ENCODE data around the gene CNDP1.

The CNDP1 gene

DNA sequence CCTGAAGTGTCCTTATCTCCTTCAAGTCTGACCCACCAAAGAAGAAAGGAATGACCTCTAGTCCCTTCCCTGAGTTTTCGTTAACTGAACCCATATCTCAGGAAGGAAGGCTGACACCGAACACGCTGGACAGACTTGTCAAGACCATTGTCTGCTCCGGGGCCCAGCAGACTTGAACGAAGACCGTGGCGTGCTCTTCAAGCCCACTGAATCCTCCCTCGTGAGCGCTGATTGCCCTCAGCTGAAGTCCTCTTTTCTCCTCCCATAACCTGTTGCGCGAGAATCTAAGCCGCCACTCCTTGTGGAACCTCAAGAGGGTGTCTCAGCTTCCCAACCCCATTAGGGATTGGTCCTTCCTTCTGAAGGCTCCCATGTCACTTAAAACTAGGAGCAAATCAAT is 634 bp upstream of the CNDP1 start:
- H3K4me3 ChIP-seq (ENCODE audit: low read depth, low read length): no peak overlapping the region
- DNase-seq (ENCODE audit: low read depth): no peak
- no peak for TF ChIP-seq POLR2A (IDR thresholded peaks at IDR 0.05; ENCODE audit: extremely low read depth, insufficient read length)
- TF ChIP-seq, protein P1, sequence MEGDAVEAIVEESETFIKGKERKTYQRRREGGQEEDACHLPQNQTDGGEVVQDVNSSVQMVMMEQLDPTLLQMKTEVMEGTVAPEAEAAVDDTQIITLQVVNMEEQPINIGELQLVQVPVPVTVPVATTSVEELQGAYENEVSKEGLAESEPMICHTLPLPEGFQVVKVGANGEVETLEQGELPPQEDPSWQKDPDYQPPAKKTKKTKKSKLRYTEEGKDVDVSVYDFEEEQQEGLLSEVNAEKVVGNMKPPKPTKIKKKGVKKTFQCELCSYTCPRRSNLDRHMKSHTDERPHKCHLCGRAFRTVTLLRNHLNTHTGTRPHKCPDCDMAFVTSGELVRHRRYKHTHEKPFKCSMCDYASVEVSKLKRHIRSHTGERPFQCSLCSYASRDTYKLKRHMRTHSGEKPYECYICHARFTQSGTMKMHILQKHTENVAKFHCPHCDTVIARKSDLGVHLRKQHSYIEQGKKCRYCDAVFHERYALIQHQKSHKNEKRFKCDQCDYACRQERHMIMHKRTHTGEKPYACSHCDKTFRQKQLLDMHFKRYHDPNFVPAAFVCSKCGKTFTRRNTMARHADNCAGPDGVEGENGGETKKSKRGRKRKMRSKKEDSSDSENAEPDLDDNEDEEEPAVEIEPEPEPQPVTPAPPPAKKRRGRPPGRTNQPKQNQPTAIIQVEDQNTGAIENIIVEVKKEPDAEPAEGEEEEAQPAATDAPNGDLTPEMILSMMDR (IDR thresholded peaks at IDR 0.05; ENCODE audit: low read depth, low read length): no peak
- TF ChIP-seq, protein P2, sequence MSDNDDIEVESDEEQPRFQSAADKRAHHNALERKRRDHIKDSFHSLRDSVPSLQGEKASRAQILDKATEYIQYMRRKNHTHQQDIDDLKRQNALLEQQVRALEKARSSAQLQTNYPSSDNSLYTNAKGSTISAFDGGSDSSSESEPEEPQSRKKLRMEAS (IDR thresholded peaks at IDR 0.05; ENCODE audit: low read depth, low read length): no peak
- TF ChIP-seq MYC (IDR thresholded peaks at IDR 0.05; ENCODE audit: low read depth, low read length): no peak

DNA sequence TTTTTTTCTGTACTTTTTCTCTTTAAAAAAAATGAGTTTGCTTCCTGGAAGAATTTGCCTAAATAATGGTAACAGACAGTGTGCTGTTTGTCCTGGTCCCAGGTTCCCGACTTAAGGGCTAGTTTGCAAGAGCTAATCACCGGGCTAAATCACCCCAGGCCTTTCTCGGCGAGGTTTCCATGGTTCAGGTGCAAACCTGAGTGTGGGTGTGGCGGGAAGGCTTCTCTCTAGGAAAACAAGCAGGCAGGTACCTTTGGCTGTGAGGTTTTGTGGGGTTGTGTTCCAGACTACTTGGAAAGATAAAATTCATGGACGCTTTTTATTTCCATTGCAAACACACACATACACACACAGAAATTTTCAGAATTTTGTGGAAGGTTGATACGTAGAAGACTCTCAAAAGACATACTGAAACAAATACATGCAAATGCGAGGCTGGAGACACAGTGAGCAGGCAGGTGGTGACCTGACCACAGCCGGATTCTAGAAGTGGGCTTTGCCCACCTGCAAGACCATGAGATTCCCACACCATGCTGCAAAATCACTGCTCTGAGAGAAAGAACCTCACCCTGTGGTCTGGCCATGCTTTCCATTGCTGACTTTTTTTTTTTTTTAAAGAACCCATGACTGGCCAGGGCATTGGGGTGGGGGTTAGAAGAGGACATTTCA is 815 bp downstream of the CNDP1 start:
- no peak for TF ChIP-seq POLR2A (IDR thresholded peaks at IDR 0.05; ENCODE audit: extremely low read depth, insufficient read length)
- TF ChIP-seq, protein P2 (IDR thresholded peaks at IDR 0.05; ENCODE audit: low read depth, low read length): no peak
- TF ChIP-seq, protein P1 (IDR thresholded peaks at IDR 0.05; ENCODE audit: low read depth, low read length): no peak
- no peak for TF ChIP-seq MYC (IDR thresholded peaks at IDR 0.05; ENCODE audit: low read depth, low read length)
- DNase-seq (ENCODE audit: low read depth): no peak
- no peak overlapping the region for H3K4me3 ChIP-seq (ENCODE audit: low read depth, low read length)

DNA sequence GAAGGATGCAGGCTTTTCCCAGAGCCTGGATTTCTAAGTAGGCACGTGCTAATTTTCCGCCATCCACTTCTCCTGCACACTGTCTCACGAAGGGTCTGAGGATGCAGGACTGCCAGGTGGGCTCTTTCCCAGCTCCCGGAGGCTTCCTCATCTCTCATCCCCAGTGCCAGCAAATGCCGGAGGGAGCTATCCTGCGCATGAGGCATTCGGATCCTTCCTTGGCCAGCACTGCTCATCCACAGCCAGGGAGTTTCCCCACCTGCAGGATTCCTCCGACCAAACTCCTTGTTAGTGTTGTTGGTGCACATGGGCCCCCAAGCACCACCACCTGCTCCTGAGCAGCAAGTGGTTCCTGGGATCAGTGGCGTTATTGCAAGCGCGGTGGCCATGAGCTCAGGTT is 5.0 kb downstream of the CNDP1 start:
- no peak overlapping the region for H3K4me3 ChIP-seq (ENCODE audit: low read depth, low read length)
- TF ChIP-seq POLR2A (IDR thresholded peaks at IDR 0.05; ENCODE audit: extremely low read depth, insufficient read length) (no peak), MYC (IDR thresholded peaks at IDR 0.05; ENCODE audit: low read depth, low read length) (no peak)
- TF ChIP-seq, protein P1 (IDR thresholded peaks at IDR 0.05; ENCODE audit: low read depth, low read length): no peak
- TF ChIP-seq, protein P2 (IDR thresholded peaks at IDR 0.05; ENCODE audit: low read depth, low read length): no peak
- DNase-seq (ENCODE audit: low read depth): no peak

DNA sequence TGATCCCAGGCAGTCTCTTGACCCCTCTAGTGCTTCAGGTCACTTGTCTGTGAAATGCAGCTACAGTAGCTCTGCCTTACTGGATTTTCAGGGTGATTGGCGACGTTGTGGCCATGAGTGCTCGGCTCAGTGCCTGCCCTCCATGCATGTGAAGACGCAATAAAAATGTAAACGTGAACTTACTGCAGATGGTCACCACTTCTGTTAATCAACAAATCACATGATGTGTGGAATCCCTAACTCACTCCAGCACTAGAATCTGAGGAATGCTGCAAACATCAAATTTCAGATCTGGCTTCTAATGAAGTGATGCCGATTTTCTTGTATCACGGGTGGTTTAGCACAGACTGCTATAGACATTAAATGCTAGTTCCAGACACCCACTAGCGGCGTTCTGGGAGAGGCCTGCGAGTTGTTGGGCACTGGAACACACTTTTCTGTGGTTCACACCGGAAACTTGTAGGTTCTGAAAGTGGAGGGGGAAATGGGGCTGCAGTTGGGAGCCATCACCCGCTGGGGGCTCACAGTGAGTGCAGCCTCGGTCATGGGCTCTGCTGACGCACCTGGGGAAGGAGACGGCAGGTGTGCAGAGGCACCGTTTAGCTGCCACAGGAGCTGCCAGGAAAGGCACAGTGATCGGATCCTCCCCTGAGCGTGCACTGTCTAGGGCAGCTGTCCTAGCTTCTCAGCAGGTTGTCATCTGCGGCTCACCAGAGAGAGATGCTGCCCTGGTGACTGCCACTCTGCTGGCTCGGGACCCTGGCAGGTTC is 6.5 kb downstream of the CNDP1 start:
- TF ChIP-seq, protein P2 (IDR thresholded peaks at IDR 0.05; ENCODE audit: low read depth, low read length): no peak
- TF ChIP-seq POLR2A (IDR thresholded peaks at IDR 0.05; ENCODE audit: extremely low read depth, insufficient read length): no peak
- no peak for TF ChIP-seq MYC (IDR thresholded peaks at IDR 0.05; ENCODE audit: low read depth, low read length)
- TF ChIP-seq, protein P1 (IDR thresholded peaks at IDR 0.05; ENCODE audit: low read depth, low read length): no peak
- no peak for DNase-seq (ENCODE audit: low read depth)
- no peak overlapping the region for H3K4me3 ChIP-seq (ENCODE audit: low read depth, low read length)

DNA sequence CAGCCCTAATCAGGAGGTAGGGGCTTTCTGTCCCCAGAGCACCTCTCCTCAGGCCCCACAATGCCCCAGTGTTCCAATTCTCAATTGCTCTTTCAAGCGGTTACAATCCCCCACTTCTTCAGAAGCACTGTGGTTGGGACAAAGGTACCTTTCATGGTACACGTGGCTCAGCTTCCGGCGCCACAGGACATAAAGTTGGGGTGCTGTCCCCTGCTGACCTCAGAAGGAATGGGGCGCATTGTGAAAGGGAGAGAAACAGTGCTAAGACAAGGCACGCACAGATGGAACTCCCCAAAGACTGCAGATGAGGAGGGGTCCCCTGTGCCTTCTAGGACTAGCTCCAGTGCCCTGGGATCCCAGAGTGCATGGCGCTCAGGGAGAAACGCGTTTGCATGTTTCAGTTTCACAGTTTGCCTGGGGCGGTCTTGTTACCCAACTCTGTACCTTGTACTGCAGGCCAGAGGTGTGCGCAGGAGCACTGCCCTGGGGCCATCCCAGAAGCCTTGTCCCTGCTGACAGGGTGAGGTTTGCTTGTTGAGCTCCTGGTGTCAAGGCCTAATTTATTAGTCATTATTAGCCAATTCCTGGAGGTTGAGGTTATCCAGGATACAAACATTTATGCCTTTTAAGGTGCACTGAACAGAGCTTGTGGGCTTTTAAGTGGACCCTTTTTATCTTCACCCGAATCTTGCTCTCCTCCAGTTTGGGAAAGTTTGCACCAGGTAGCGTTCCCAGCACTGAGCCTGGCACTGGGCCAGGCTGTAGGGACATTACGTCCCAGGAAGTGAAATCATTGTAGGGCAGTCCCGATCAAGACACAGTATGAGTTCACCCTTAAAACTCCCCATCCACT is 7.6 kb downstream of the CNDP1 start:
- DNase-seq (ENCODE audit: low read depth): no peak
- H3K4me3 ChIP-seq (ENCODE audit: low read depth, low read length): no peak overlapping the region
- TF ChIP-seq, protein P2 (IDR thresholded peaks at IDR 0.05; ENCODE audit: low read depth, low read length): no peak
- TF ChIP-seq POLR2A (IDR thresholded peaks at IDR 0.05; ENCODE audit: extremely low read depth, insufficient read length) (no peak), MYC (IDR thresholded peaks at IDR 0.05; ENCODE audit: low read depth, low read length) (no peak)
- TF ChIP-seq, protein P1 (IDR thresholded peaks at IDR 0.05; ENCODE audit: low read depth, low read length): no peak
